Dermis lymphatic vessel endothelial cell (primary cell): ENCODE results near the gene LARP4B. TPM values are rescaled to one million over a fixed set of nuclear protein-coding genes. Genes with fewer than 3 reads are reported as not detected.

Experiments used
- total RNA-seq: library from RNA; depleted of rRNA; stranded (reverse); fragments of >200 nt; gene quantifications from 2 replicates; pipeline ENCODE4 v1.2.1, GENCODE V29; 2014

Gene LARP4B
- 24.9 and 25.5 TPM in 2 replicates for total RNA-seq

DNA sequence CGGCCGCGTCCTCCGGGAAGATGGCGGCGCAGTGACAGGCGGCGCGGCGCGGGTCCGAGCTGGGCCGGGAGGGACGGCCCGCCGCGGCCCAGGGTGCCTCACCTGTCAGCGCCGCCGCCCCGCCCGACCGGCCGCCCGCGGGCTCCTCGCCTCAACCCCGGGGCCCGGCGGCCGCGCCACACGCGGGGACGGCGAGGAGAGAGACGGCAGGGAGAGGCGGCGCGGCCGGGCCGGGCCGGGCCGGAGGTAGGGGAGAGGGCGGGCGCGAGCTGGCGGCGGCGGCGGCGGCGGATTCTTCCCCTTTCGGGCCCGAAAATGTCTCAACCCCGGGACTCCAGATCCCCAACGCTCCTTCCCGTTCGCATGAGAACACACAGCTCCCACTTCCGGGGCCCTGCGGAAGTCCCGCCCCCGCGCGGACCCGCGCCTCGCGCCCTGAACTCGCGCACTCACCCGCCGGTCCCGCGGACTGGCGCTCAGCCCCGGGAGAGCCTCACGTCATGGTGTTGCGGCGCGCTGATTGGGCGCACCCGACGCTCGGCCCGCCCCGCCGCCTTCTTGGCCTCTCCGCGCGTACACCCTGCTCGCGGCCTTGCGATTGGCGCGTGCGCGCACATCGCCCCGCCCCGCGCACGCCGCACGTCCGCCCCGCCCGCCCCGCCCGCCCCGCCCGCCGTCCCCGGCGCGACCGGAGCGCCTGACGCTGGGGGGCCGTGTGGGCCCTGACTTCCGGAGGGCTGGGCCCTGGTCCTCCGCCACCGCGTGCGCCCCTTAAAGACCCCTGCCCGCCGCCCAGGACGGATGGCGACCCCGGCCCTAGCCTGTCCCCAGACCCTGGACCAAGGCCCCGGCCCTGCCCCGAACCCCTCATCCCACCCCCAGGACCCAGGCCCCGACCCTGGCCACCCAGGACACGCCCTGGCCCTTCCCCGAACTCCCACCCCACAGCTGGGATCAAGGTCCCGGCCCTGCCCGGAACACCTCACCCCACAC, at the start of gene LARP4B:
TSS of gene LARP4B (minus strand) at position 380 of the 993 bp plus-strand sequence. CDS start 45,984 bp downstream, outside the sequence.

Other genes with a start within 250 kb of the LARP4B start
- gene DIP2C, start 242.0 kb downstream of the LARP4B start, total RNA-seq: 7.5 and 13.9 TPM in 2 replicates
- 19.5 and 30.3 TPM in 2 replicates for gene GTPBP4, start 56.7 kb upstream of the LARP4B start, total RNA-seq
- not detected in 2 replicates for gene IDI2, start 94.2 kb upstream of the LARP4B start, total RNA-seq
- 39.8 and 43.3 TPM in 2 replicates for gene IDI1, start 117.4 kb upstream of the LARP4B start, total RNA-seq
- gene WDR37, start 124.7 kb upstream of the LARP4B start, total RNA-seq: 14.3 and 17.9 TPM in 2 replicates